GM04503 (cell line): ENCODE measurements around the gene FAM78B.

Source experiments
- DNase-seq: peaks from one replicate; pipeline ENCODE4 v3.0.0-alpha.2; 2012; ENCODE audit warnings: low read depth

The FAM78B gene

GRCh38 chr1:166166698-166167571, at the start of gene FAM78B:
Gene FAM78B (minus strand): TSS chr1:166167001. CDS start chr1:166166248, 753 bp downstream.
- no peak for DNase-seq

- DNase-seq, result no peak
Measured at GRCh38 chr1:166202546-166202945, 35.7 kb upstream of the FAM78B start.

- DNase-seq, result no peak
Measured at GRCh38 chr1:166200743-166201142, 33.9 kb upstream of the FAM78B start.

- no peak for DNase-seq
Measured at GRCh38 chr1:166197597-166197996, 30.8 kb upstream of the FAM78B start.

- DNase-seq, result no peak
Measured at GRCh38 chr1:166197141-166197540, 30.3 kb upstream of the FAM78B start.

GRCh38 chr1:166193057-166193698, 26.4 kb upstream of the FAM78B start:
- DNase-seq, result no peak

- DNase-seq, result no peak
Measured at GRCh38 chr1:166190400-166190799, 23.6 kb upstream of the FAM78B start.

GRCh38 chr1:166189126-166189525, 22.3 kb upstream of the FAM78B start:
- DNase-seq, result no peak

- no peak for DNase-seq
Measured at GRCh38 chr1:166185526-166185925, 18.7 kb upstream of the FAM78B start.

- no peak for DNase-seq
Measured at GRCh38 chr1:166184897-166185296, 18.1 kb upstream of the FAM78B start.

- DNase-seq, result no peak
Measured at GRCh38 chr1:166184012-166184411, 17.2 kb upstream of the FAM78B start.

GRCh38 chr1:166182281-166182680, 15.5 kb upstream of the FAM78B start:
- no peak for DNase-seq

GRCh38 chr1:166176416-166176815, 9.6 kb upstream of the FAM78B start:
- DNase-seq, result no peak

GRCh38 chr1:166175032-166175431, 8.2 kb upstream of the FAM78B start:
- no peak for DNase-seq

GRCh38 chr1:166174108-166174507, 7.3 kb upstream of the FAM78B start:
- DNase-seq, result no peak

GRCh38 chr1:166172106-166172505, 5.3 kb upstream of the FAM78B start:
- DNase-seq, result no peak

GRCh38 chr1:166170726-166171125, 3.9 kb upstream of the FAM78B start:
- DNase-seq, result no peak

GRCh38 chr1:166170075-166170474, 3.3 kb upstream of the FAM78B start:
- DNase-seq, result no peak

- no peak for DNase-seq
Measured at GRCh38 chr1:166169182-166169581, 2.4 kb upstream of the FAM78B start.

GRCh38 chr1:166167572-166167925, 748 bp upstream of the FAM78B start:
- no peak for DNase-seq

GRCh38 chr1:166166329-166166697, 488 bp downstream of the FAM78B start:
- DNase-seq, result no peak

- no peak for DNase-seq
Measured at GRCh38 chr1:166165661-166166328, 1.0 kb downstream of the FAM78B start.
